CD4-positive, CD25-positive, alpha-beta regulatory T cell (primary cell): ENCODE data around the gene TICRR. TPM values are rescaled to one million over a fixed set of nuclear protein-coding genes. Genes with fewer than 3 reads are reported as not detected.
"Not testable (repeated sequence)": the region's sequence is repeated elsewhere in the genome, so short reads cannot be mapped to it uniquely, and the experiment has no call there.

Experiments used
- ATAC-seq, 2 donors: fragments of 150-1000 bp; cut with Tn5 transposase; one replicate each; pipeline ENCODE4 v1.10.0; 2021; ENCODE audit warnings: low read depth in 2 of 2, moderate number of reproducible peaks in 2 of 2, moderate library complexity in 1 of 2
- DNase-seq, 3 donors: peaks; one replicate each; pipeline versions ENCODE4 v3.0.0 to v3.0.0-alpha.2; 2012 to 2022; ENCODE audit warnings: mixed read lengths in 1 of 3
- H3K27ac ChIP-seq: one replicate; pipeline ENCODE4 v1.7.0; 2013; ENCODE audit warnings: mild to moderate bottlenecking, low read length; ENCODE audit not compliant: insufficient read depth, poor library complexity, severe bottlenecking
- H3K27me3 ChIP-seq: one replicate; pipeline ENCODE4 v1.7.0; 2013; ENCODE audit warnings: low read length; ENCODE audit not compliant: control insufficient read depth, insufficient read depth
- H3K36me3 ChIP-seq: one replicate; pipeline ENCODE4 v1.7.0; 2013; ENCODE audit warnings: mild to moderate bottlenecking, low read length, moderate library complexity; ENCODE audit not compliant: control insufficient read depth, insufficient read depth
- H3K4me1 ChIP-seq: 2 replicates; pipeline ENCODE4 v1.7.0; 2013; ENCODE audit warnings: mild to moderate bottlenecking, low read length; ENCODE audit not compliant: insufficient read depth, control insufficient read depth, poor library complexity, severe bottlenecking
- H3K4me3 ChIP-seq: one replicate; pipeline ENCODE4 v1.7.0; 2013; ENCODE audit warnings: low read depth, mild to moderate bottlenecking, low read length, moderate library complexity
- H3K9me3 ChIP-seq, 2 experiments: 1 replicate in 1 of 2; 2 replicates in 1 of 2; pipeline ENCODE4 v1.7.0; 2013; ENCODE audit warnings: low read length in 2 of 2, mild to moderate bottlenecking in 1 of 2, moderate library complexity in 1 of 2; ENCODE audit not compliant: control insufficient read depth in 2 of 2
- H3K27ac Mint-ChIP-seq, 3 donors: one replicate each; pipeline ENCODE4 v1.8.0; 2020 to 2022; ENCODE audit warnings: mild to moderate bottlenecking in 3 of 3, mixed read lengths in 3 of 3, moderate library complexity in 2 of 3
- H3K27me3 Mint-ChIP-seq: one replicate; pipeline ENCODE4 v1.8.0; 2022; ENCODE audit warnings: mild to moderate bottlenecking, mixed read lengths
- H3K36me3 Mint-ChIP-seq: one replicate; pipeline ENCODE4 v1.8.0; 2020; ENCODE audit warnings: mixed read lengths
- H3K4me1 Mint-ChIP-seq, 4 donors: one replicate each; pipeline ENCODE4 v1.8.0; 2020 to 2022; ENCODE audit warnings: mixed read lengths in 4 of 4, mild to moderate bottlenecking in 1 of 4
- H3K4me3 Mint-ChIP-seq, 4 donors: one replicate each; pipeline ENCODE4 v1.8.0; 2020 to 2022; ENCODE audit warnings: mild to moderate bottlenecking in 4 of 4, mixed read lengths in 4 of 4, moderate library complexity in 3 of 4
- H3K9me3 Mint-ChIP-seq, 7 donors: one replicate each; pipeline ENCODE4 v1.8.0; 2020 to 2022; ENCODE audit warnings: mixed read lengths in 7 of 7, mild to moderate bottlenecking in 3 of 7, moderate library complexity in 2 of 7
- polyA plus RNA-seq, 4 donors: library from polyadenylated mRNA; unstranded; fragments of 300-500 nt; fragmentation: Illumina TruSeq; gene quantifications; one replicate each; pipeline ENCODE4 v1.2.3, GENCODE V29; 2021
- total RNA-seq: library from RNA; stranded (reverse); gene quantifications from one replicate; pipeline ENCODE4 v1.2.3, GENCODE V29; 2022

Gene TICRR
- total and polyA plus RNA-seq, 5 donors from 2014 or later = 0.09 to 0.41 (median 0.20) TPM

- Mint-ChIP-seq H3K27me3 (peaks cover 11% of the 10 kb centered on the region), H3K4me3 (no peak overlapping the region), H3K27ac (no peak overlapping the region), H3K36me3 (peaks cover 3% of the 10 kb centered on the region), H3K9me3 (peaks cover 0 to 16% (median 10%) of the 10 kb centered on the region in 7 donors), H3K4me1 (no peaks in the 10 kb centered on the region)
- Histone ChIP-seq H3K4me3 (no peak overlapping the region), H3K27ac (no peak overlapping the region), H3K27me3 (no peaks in the 10 kb centered on the region), H3K36me3 (no peaks in the 10 kb centered on the region), H3K4me1 (no peaks in the 10 kb centered on the region), H3K9me3 (peaks cover 4 to 9% of the 10 kb centered on the region in 2 experiments)
- ATAC-seq = no peak
- DNase-seq = no peak
Measured at GRCh38 chr15:89533861-89534544, 41.3 kb upstream of the TICRR start.

- Histone ChIP-seq H3K4me3 (no peak overlapping the region), H3K36me3 (no peaks in the 10 kb centered on the region), H3K27me3 (peaks cover 9% of the 10 kb centered on the region), H3K9me3 (peaks cover 4 to 9% of the 10 kb centered on the region in 2 experiments), H3K27ac (no peak overlapping the region), H3K4me1 (no peaks in the 10 kb centered on the region)
- DNase-seq (no peak), ATAC-seq (no peak)
- Mint-ChIP-seq H3K27ac (no peak overlapping the region), H3K36me3 (peaks cover 3% of the 10 kb centered on the region), H3K9me3 (peaks cover 0 to 14% (median 7%) of the 10 kb centered on the region in 7 donors), H3K27me3 (peaks cover 27% of the 10 kb centered on the region), H3K4me3 (no peak overlapping the region), H3K4me1 (no peaks in the 10 kb centered on the region)
Measured at GRCh38 chr15:89539027-89539426, 36.2 kb upstream of the TICRR start.

GRCh38 chr15:89542369-89542768, 32.9 kb upstream of the TICRR start:
- peaks cover 4 to 7% of the 10 kb centered on the region in 2 experiments for H3K9me3 ChIP-seq
- no peak overlapping the region for H3K4me3 Mint-ChIP-seq
- H3K4me1 ChIP-seq = no peaks in the 10 kb centered on the region
- ATAC-seq (no peak), DNase-seq (no peak)
- H3K27me3 Mint-ChIP-seq = peaks cover 33% of the 10 kb centered on the region
- H3K27ac Mint-ChIP-seq = no peak overlapping the region
- H3K27me3 ChIP-seq = peaks cover 12% of the 10 kb centered on the region
- H3K36me3 ChIP-seq = no peaks in the 10 kb centered on the region
- H3K4me3 ChIP-seq = no peak overlapping the region
- H3K27ac ChIP-seq = no peak overlapping the region
- H3K36me3 Mint-ChIP-seq = peaks cover 3% of the 10 kb centered on the region
- H3K9me3 Mint-ChIP-seq = peaks cover 0 to 7% (median 4%) of the 10 kb centered on the region in 7 donors
- no peaks in the 10 kb centered on the region for H3K4me1 Mint-ChIP-seq

- Mint-ChIP-seq H3K4me3 (no peak overlapping the region), H3K27ac (no peak overlapping the region), H3K27me3 (peaks cover 25% of the 10 kb centered on the region), H3K36me3 (no peaks in the 10 kb centered on the region), H3K4me1 (no peaks in the 10 kb centered on the region), H3K9me3 (peaks cover 0 to 4% (median 2%) of the 10 kb centered on the region in 7 donors)
- no peak for ATAC-seq
- Histone ChIP-seq H3K9me3 (no peaks in the 10 kb centered on the region), H3K27me3 (peaks cover 12% of the 10 kb centered on the region), H3K36me3 (no peaks in the 10 kb centered on the region), H3K27ac (no peak overlapping the region), H3K4me1 (no peaks in the 10 kb centered on the region), H3K4me3 (no peak overlapping the region)
- no peak for DNase-seq
Measured at GRCh38 chr15:89543389-89543788, 31.9 kb upstream of the TICRR start.

- H3K9me3 ChIP-seq, H3K4me3 ChIP-seq, ATAC-seq, H3K36me3 ChIP-seq, DNase-seq, H3K27me3 ChIP-seq, H3K9me3 Mint-ChIP-seq, H3K27ac Mint-ChIP-seq, H3K4me1 ChIP-seq, H3K4me1 Mint-ChIP-seq, H3K27ac ChIP-seq, H3K4me3 Mint-ChIP-seq, H3K36me3 Mint-ChIP-seq: not testable (repeated sequence)
- peaks cover 15% of the 10 kb centered on the region for H3K27me3 Mint-ChIP-seq
Measured at GRCh38 chr15:89549138-89549537, 26.1 kb upstream of the TICRR start.

GRCh38 chr15:89550427-89550826, 24.8 kb upstream of the TICRR start:
- Mint-ChIP-seq H3K4me1 (no peaks in the 10 kb centered on the region), H3K4me3 (no peak overlapping the region), H3K36me3 (no peaks in the 10 kb centered on the region), H3K9me3 (peaks cover 0 to 4% (median 2%) of the 10 kb centered on the region in 7 donors), H3K27ac (no peak overlapping the region), H3K27me3 (peaks cover 18% of the 10 kb centered on the region)
- Histone ChIP-seq H3K36me3 (no peaks in the 10 kb centered on the region), H3K4me1 (no peaks in the 10 kb centered on the region), H3K9me3 (peaks cover 0 to 4% of the 10 kb centered on the region in 2 experiments), H3K27me3 (peaks cover 6% of the 10 kb centered on the region), H3K27ac (no peak overlapping the region), H3K4me3 (no peak overlapping the region)
- no peak for DNase-seq
- ATAC-seq = no peak

GRCh38 chr15:89551550-89551949, 23.7 kb upstream of the TICRR start:
- no peaks in the 10 kb centered on the region for H3K36me3 Mint-ChIP-seq

GRCh38 chr15:89553632-89554031, 21.6 kb upstream of the TICRR start:
- Mint-ChIP-seq H3K36me3 (no peaks in the 10 kb centered on the region), H3K4me3 (no peak overlapping the region), H3K27ac (no peak overlapping the region), H3K27me3 (peaks cover 25% of the 10 kb centered on the region), H3K9me3 (peaks cover 0 to 2% (median 0%) of the 10 kb centered on the region in 7 donors), H3K4me1 (no peaks in the 10 kb centered on the region)
- no peak overlapping the region for H3K27ac ChIP-seq
- DNase-seq (no peak), ATAC-seq (no peak)
- H3K4me3 ChIP-seq = no peak overlapping the region
- H3K9me3 ChIP-seq = peaks cover 0 to 4% of the 10 kb centered on the region in 2 experiments
- H3K4me1 ChIP-seq = no peaks in the 10 kb centered on the region
- peaks cover 2% of the 10 kb centered on the region for H3K27me3 ChIP-seq
- no peaks in the 10 kb centered on the region for H3K36me3 ChIP-seq

More at GRCh38 chr15:89551550-89551949, 23.7 kb upstream of the TICRR start:
- Mint-ChIP-seq H3K27me3 (peaks cover 19% of the 10 kb centered on the region), H3K4me1 (no peaks in the 10 kb centered on the region), H3K27ac (no peak overlapping the region), H3K4me3 (no peak overlapping the region), H3K9me3 (peaks cover 0 to 4% (median 0%) of the 10 kb centered on the region in 7 donors)
- peaks cover 4% of the 10 kb centered on the region for H3K27me3 ChIP-seq
- H3K36me3 ChIP-seq = no peaks in the 10 kb centered on the region
- DNase-seq (no peak), ATAC-seq (no peak)
- H3K9me3 ChIP-seq = peaks cover 0 to 4% of the 10 kb centered on the region in 2 experiments
- no peak overlapping the region for H3K4me3 ChIP-seq
- H3K4me1 ChIP-seq = no peaks in the 10 kb centered on the region
- no peak overlapping the region for H3K27ac ChIP-seq
